Endometrial microvascular endothelial cells (primary cell): ENCODE data around the gene PRICKLE2. TPM values are rescaled to one million over a fixed set of nuclear protein-coding genes. Genes with fewer than 3 reads are reported as not detected.

Experiments used
- in situ Hi-C: cut with HindIII; loops from 2 replicates; pipeline ENCODE4 v1.10.0; 2017; ENCODE audit warnings: low sequenced_read_pairs, low pct_unique_long_range_greater_than_20kb; ENCODE audit errors: inconsistent ontology term
- total RNA-seq: library from RNA; depleted of rRNA; stranded (reverse); fragments of >200 nt; gene quantifications from one replicate; pipeline ENCODE4 v1.2.3, GENCODE V29; 2015; ENCODE audit errors: inconsistent ontology term

PRICKLE2 gene
- total RNA-seq, 1 donor from 2014 or later = 0.56 TPM

DNA sequence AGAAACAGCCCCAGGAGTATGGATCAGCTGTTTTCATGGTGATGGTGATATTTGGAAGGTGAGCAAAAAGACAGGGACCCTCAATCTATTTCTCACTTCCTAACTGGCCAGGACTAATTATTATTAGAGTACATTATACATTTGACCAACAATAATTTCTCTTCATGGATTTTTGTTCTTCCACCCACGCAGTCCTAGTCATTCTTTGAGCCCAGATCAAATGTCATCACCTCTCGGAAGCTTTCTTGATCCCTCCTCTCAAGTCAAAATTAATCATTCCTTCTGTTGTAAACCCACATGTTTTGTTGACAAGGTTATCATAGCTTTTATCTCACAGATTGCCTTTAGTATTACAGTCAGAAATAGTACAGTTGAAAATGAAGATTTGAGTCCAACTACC is 29.2 kb upstream of the PRICKLE2 start:
- in situ Hi-C loops = no loop called here

DNA sequence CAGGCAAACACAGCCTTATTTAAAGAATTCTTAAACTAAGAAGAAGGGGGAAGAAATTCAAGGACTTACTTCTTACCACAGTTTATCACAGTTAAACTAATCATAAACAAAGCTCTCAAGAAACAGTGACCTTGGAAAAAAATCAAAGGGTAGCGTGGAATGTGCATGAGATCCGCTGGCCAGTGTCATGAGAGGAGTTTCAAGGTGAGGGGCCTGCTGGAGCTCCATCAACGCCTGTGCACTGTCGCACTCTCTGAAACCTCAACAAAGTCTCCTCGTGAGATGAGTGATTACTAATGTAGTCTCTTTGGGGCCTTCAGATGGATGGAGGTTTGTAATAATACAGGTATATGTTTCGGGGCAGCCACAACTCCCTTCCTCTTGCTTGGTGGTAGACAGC is 28.4 kb upstream of the PRICKLE2 start:
- in situ Hi-C loops = no loop called here

DNA sequence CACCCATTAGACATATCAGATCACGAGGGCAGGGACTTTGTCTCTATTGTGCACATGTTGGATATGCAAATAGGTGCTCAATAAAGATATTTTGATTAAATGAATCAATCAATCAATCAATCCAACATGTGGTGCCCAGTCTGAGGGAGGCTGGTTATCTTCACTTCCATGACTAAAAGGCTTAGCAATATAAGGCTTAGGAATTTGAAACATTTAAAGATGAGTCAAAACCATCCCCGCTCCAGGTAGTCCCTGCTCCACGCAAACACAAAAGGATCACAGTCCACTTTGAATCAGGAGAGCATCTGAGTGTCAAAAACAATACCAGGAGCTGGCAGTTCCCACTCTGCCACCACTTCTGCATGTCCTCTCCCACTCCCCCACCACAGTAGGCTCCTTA is 25.8 kb upstream of the PRICKLE2 start:
- in situ Hi-C loops = no loop called here

DNA sequence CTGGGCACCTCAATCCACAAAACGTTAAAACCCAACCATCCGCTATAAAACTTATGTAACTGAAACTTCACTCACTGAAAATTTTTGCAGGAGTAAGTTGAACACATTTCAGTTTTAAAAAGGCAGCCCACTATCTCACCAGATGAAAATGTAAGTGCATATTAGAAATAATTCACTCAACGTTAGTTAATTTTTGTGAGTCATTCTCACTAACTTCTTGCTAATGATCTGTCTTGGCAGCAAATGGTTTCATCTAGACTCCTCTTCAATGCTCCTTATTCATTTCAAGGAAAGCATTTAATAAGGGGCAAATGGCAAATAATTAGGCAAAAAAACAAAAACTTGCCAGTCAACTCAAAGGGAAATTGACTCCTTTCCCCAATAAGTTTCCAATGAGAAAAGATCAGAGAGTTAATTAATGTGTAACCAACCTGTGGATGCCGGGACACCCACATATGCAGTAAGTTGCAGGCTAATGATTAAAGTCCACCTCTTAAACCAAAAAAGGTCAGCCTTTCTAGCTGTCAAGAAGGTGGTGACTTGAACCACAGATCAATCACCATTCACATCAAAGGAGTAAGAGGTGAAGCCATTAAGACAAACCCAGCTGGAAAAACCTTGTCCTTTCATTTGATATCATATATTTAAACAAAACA is 22.9 kb upstream of the PRICKLE2 start:
- in situ Hi-C loops = no loop called here

DNA sequence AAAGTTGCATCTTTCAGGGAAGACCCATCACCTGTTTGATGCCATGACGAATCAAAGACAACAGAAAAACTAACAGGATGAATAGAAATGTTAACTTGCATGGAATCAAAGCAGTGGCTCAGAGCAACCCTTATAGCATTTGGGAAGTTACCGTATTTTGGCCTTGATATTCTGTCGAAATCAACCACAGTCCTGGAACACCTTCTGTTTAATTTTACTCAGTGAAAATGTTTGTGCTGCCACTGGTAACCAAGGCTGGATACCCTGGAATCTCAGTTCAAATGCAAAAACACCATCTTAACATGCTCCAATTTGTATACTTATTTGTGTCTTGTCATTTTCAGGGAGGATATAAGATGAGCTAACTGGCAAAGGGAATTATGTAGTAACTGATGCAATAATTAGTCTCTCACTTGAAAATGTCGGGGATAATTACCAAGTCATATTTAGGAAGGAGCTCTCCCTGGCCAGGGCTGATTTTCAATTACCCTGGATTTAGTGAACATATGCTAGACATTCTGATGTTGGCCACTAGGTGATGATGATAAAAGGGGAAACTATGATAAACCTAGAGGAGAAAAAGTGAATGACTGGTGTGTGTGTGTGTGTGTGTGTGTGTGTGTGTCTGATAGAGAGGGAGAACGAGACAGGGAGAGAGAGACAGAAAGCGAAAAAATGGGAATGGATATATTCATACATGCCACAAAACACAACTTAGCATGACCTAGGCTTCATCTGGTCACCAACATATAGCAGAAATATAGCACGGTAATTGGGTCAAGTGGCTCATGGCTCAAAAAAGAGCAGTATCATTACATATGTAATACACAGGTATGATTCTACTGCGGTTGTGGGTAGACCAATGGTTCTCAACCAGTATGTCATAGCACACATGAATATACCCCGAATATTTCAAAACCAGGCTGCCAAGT is 19.0 kb upstream of the PRICKLE2 start:
- in situ Hi-C loops = no loop called here

DNA sequence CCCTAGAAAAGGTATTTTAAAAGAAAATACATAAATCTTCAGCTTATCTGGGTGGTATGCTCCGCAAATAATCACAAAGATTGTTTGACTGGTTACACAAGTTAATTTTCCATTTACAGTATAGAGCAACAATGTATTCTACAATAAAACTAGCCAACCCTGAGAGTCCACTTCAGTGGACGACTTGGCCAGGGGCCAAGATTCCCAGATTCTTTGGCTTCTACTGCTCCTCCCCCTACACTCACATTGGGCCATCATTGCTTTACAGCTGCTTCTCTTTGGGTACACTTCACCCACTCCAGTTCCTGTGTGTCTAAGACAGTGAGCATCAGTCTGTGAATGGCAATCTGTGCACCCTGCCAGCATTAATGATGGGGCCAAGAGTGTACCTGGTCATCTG is 17.2 kb upstream of the PRICKLE2 start:
- in situ Hi-C loops = no loop called here

DNA sequence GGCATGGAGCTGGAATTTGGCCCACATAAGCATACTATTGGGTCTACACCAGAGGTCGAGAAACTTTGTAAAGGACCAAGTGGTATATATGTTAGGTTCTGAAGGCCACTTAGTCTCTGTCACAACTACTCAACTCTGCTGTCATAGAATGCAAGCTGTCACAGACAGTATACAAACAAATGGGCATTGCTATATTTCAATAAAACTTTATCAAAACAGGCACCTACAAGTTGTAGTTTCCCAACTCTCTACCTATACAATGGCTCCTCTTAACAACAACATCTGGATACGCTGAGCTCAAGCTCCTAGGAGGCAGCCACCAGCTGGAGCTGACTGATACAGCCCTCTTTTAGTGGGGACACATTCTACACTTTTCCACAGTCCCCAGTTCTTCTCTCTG is 15.7 kb upstream of the PRICKLE2 start:
- in situ Hi-C loops = no loop called here

DNA sequence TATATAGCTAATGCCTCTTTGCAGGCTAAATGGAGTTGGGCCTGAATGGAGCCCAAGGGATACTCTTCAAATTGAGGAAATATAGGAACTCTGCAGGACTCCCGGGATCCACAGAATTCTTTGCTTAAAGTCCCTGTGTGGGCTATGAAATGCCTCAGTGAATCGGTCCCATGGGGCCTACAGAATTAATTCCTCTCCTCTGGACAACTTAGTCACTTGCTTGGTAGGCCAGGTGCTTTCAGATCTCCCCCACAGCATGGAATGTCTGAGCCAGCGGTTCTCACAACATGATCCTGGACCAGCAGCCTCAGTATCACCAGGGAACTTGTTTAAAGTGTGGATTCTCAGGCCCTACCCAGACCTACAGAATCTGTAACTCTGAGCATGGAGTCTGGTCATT is 15.1 kb upstream of the PRICKLE2 start:
- in situ Hi-C loops = no loop called here

DNA sequence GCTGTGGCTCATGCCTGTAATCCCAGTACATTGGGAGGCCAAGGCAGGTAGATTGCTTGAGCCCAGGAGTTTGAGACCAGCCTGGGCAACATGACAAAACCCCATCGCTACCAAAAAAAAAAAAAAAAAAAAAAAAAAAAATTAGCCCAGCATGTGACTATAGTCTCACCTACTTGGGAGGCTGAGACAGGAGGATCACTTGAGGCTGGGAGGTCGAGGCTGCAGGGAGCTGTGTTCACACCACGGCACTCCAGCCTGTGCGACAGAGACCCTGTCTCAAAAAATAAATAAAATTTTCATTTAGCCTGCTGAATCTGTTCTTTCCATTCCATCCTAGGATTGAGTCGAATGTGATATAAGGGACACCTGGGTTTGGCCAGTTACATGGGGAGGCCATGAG is 14.6 kb upstream of the PRICKLE2 start:
- in situ Hi-C loops = no loop called here

DNA sequence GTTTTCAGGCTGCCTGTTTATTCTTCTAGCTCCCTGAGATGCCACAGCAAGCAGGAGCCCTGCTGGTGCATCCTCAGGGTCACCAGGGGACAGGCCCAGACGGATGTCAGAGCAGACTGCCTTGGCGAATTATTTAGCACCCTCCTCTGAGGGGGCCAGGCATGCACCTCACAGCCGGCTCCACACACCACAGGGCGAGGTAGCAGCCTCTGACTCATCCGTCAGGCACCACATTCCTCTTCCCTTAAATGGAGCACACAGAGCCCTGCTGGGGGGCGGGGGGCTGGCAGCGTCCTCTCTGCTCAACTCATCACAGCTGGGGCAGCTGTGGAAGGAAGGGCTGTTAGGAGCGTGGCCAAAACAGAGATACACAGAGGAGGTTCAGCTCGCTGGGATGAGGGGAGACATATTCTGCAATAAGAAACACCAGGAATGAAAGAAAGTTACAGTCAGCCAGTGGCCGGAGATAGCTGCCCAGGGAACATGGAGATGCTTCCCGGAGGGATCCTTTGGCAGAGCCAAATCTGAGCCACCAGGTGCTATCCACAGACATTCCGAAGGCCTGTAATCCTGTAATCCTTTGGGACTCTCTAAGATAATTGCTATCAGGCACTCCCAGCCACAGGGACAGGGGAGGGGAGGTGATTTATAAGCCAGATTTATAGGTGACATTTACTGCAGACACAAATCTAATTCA is 13.9 kb upstream of the PRICKLE2 start:
- in situ Hi-C loops = no loop called here

DNA sequence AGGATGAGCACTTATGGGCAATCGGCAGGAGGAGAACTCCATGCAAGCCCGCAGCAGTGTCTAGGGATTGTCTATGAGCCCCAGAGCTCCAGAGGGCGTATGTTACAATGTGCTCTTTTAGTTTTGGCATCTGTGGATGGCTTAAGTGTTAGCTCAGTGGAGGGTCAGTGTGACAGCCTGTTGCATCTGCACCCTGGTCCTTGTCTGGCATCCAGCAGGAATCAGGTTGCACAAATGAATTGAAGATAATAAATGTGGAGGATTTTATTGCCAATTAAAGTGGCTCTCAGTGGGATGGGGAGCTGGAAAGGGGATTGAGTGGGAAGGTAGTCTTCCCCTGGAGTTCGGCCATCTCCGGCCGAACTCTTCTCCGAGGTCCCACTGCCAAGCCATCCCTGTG is 11.8 kb upstream of the PRICKLE2 start:
- in situ Hi-C loops = no loop called here

DNA sequence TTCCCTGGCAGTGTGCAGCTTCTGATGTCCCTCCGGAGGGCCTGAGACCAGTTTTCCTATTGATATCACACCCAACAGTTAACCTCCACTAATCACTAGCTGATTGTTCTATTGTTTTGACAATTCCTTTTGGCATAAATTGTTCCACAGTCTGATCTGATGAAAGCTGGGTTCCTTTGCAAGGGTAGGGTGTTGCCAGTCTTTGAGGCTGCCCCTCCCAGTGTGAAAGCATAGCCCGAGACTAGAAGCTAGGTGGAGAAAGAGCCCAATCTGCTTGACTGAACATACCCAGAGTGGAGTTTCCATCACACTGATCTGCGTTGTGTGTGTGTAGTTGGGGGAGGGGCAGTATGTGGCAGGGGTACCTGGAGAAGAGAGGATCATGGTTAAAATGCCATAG is 10.3 kb upstream of the PRICKLE2 start:
- in situ Hi-C loops = no loop called here

DNA sequence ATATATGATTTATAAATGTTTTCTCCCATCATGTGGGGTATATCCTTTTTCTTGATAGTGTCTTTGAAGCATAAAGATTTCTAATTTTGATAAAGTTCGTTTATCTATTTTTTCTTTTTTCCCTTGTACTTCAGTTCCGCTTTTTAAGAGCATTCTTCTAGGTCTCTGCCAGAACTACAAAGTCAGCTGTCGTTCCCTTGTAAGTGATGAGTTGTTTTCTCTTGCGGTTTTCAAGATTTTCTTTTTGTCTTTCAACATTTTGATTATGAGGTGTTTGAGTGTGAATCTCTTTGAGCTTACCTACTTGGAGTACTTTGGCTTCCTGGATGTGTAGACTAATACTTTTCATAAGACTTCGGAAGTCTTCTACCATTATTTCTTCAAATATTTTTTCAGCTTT is 9.3 kb upstream of the PRICKLE2 start:
- in situ Hi-C loops = no loop called here

DNA sequence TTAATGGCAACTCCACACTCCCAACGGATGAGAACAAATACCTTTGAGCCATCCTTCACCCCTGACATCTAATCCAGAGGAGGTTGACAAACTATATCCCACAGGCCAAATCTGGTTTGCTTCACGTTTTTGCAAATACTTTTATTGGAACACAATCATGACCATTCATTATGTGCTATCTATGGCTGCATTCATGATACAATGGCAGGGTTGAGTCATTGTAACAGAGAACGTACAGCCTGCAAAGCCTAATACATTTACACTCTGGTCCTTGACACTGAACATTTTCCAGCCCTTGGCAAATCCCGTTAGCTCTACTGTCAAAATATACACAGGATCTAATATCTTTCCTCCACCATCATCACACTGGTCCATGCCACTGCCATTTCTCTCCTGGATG is 7.6 kb upstream of the PRICKLE2 start:
- in situ Hi-C loops = no loop called here

DNA sequence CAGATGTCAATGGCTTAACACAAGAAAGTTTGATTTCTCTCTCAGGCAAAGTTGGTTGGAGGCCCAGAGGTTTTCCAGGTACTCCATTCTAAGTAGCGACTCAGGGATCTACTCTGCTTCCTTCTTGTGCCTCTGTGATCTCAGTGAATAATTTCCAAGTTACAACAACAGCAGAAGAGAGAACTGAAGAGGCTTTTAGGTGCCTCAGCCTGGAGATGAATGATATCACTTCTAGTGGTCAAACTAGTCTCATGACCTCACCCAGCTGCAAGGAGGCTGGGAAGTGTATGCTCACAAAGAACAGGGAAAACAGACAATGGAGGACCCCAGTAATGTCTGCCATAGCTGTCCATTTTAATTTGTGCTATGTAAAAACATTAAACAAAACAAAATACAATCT is 4.6 kb upstream of the PRICKLE2 start:
- in situ Hi-C loops = no loop called here

DNA sequence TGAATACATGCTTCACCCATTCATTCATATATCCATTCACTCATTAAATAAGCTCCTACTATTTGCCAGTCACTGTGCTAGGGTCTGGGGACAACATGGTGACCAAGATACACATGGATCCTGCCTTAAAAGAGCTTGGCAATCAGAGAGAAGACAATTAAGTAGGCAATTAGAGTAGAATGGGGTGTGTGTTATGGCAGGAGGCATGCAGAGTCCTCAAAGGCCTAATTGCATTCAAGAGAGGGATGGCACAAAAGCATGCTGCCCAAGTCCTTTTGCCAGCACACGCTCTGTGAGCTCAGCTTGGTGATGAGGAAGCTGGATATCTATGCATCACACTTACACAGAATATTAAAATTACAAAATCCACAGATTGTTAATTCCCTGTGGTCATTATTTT is 2.8 kb upstream of the PRICKLE2 start:
- in situ Hi-C loops = no loop called here

DNA sequence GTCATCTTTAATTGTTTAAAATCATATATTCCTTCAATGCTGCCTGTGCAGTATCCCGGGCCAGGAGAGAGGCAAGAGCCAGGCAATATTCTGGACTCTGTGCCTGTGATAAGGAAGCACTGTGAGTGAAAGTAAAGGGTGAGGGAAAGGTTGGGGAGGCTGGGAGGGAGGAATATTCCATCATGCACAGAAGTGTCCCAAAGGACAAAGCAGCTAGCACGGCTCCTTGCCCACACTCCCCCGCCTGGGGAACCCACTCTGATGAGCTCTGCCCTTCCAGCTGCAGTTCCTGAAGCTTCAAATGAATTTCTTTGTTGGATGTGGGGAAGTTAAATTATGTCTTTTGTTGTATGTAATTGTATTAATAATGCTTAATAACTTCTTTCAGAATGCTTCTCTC is 1.5 kb upstream of the PRICKLE2 start:
- in situ Hi-C loops = no loop called here

DNA sequence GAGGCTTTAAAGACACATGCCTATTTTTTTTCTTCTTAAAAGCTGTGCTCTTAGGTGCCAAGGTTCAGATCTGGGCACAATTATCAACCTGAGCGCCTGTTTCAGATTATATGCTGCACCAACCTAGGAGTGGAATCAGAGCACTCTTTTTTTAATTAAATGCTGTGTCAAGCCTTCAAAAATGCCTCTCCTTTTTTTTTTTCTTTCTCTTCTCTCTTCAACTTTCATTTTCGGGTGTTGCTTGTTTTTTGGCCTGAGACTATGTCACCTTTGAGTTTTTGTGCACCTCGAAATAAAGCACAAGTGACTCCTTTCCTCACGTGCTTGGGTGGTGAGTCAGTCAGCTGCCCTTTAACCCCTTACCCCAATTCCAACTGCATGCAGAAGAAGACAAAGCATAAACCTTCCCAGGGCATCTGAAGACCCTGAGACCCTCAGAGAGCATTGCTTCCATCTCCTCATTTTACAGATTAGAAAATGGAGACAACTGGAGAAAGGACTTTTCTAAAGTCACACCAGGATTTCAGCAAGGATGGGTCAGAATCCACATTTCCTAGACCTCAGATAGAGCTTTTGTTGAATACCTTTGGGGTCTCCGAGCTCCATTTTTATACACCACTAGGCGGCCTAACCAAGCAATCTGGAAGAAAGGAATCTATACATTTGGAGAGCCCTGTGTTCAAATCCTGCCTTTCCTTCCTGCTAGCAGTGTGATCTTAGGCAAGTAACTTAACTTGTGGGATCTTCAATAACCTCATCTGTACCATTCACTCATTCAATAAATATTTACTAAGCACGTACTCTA is 631 bp upstream of the PRICKLE2 start:
- in situ Hi-C loops = no loop called here
